HEK293 (cell line): ENCODE results near the gene SGF29.

Experiments used
- CTCF ChIA-PET: fragments of 350-600 bp; formaldehyde crosslinking; extraction: SDS; loops from one replicate; lab custom pipeline; 2021; ENCODE audit warnings: antibody characterized with exemption; lab: Yijun Ruan, JAX
- POLR2A ChIA-PET: fragments of 300-600 bp; formaldehyde crosslinking; extraction: SDS; loops from one replicate; lab custom pipeline; 2020; ENCODE audit warnings: antibody characterized with exemption, inconsistent platforms; lab: Yijun Ruan, JAX
- H3K27ac ChIP-seq: fragments of 200-500 bp; sonication (Bioruptor generic); 2 replicates; pipeline ENCODE4 v1.5.1; 2014; ENCODE audit warnings: low read depth, low read length, control low read depth, inconsistent platforms; ENCODE audit errors: extremely low read depth
- H3K36me3 ChIP-seq, 2 experiments: fragments of 200-500 bp in 1 of 2; sonication (Bioruptor generic) in 1 of 2; 1 replicate in 1 of 2; 2 replicates in 1 of 2; pipeline ENCODE4 v1.5.1; 2014 to 2017; ENCODE audit warnings: inconsistent platforms in 2 of 2, low read length in 2 of 2; ENCODE audit not compliant: control insufficient read depth in 2 of 2, insufficient read depth in 1 of 2
- H3K4me1 ChIP-seq: fragments of 200-500 bp; sonication (Bioruptor generic); 2 replicates; pipeline ENCODE4 v1.5.1; 2014; ENCODE audit warnings: mild to moderate bottlenecking, low read length, inconsistent platforms; ENCODE audit not compliant: control insufficient read depth, insufficient read depth
- H3K4me3 ChIP-seq: 2 replicates; pipeline ENCODE4 v1.5.1; 2011; ENCODE audit warnings: low read depth, mild to moderate bottlenecking, control low read depth, low read length, moderate library complexity
- H3K9me3 ChIP-seq: fragments of 200-500 bp; sonication (Bioruptor generic); 2 replicates; pipeline ENCODE4 v1.5.1; 2014; ENCODE audit warnings: low read depth, low read length, inconsistent platforms; ENCODE audit not compliant: control insufficient read depth, insufficient read depth
- ELK4 ChIP-seq: IDR thresholded peaks from 2 replicates; pipeline ENCODE4 v1.6.1; 2011; ENCODE audit warnings: mild to moderate bottlenecking, low read depth, low read length, borderline replicate concordance
- FEZF1 ChIP-seq: fragments of 450-650 bp; formaldehyde crosslinking; IDR thresholded peaks from 2 replicates; pipeline ENCODE4 v1.5.1; 2016; ENCODE audit warnings: missing biosample characterization, missing genetic modification characterization
- IKZF3 ChIP-seq: fragments of 450-650 bp; IDR thresholded peaks from 2 replicates; pipeline ENCODE4 v1.5.0; 2018; ENCODE audit warnings: missing biosample characterization, mild to moderate bottlenecking, missing genetic modification characterization, moderate library complexity
- PRDM6 ChIP-seq: fragments of 450-650 bp; formaldehyde crosslinking; IDR thresholded peaks from 2 replicates; pipeline ENCODE4 v1.5.1; 2017; ENCODE audit warnings: missing biosample characterization, missing genetic modification characterization
- SP3 ChIP-seq: fragments of 450-650 bp; formaldehyde crosslinking; IDR thresholded peaks from 2 replicates; pipeline ENCODE4 v1.5.1; 2016; ENCODE audit warnings: missing biosample characterization, missing genetic modification characterization
- TCF7L2 ChIP-seq: IDR thresholded peaks from 2 replicates; pipeline ENCODE4 v1.6.1; 2011; ENCODE audit warnings: low read depth, mild to moderate bottlenecking, inconsistent platforms, low read length, moderate library complexity, borderline replicate concordance
- YY1 ChIP-seq: fragments of 450-650 bp; formaldehyde crosslinking; IDR thresholded peaks from 2 replicates; pipeline ENCODE4 v1.5.1; 2018; ENCODE audit warnings: missing biosample characterization, missing genetic modification characterization
- ZBTB44 ChIP-seq: fragments of 450-650 bp; IDR thresholded peaks from 2 replicates; pipeline ENCODE4 v1.5.1; 2018; ENCODE audit warnings: missing biosample characterization, mild to moderate bottlenecking, missing genetic modification characterization
- ZBTB8A ChIP-seq: fragments of 450-650 bp; formaldehyde crosslinking; IDR thresholded peaks from 2 replicates; pipeline ENCODE4 v1.5.1; 2016; ENCODE audit warnings: missing biosample characterization, missing genetic modification characterization
- ZNF223 ChIP-seq: fragments of 450-650 bp; formaldehyde crosslinking; IDR thresholded peaks from 2 replicates; pipeline ENCODE4 v1.5.1; 2016; ENCODE audit warnings: missing biosample characterization, missing genetic modification characterization
- ZNF311 ChIP-seq: fragments of 450-650 bp; formaldehyde crosslinking; IDR thresholded peaks from 2 replicates; pipeline ENCODE4 v1.5.1; 2017; ENCODE audit warnings: missing biosample characterization, missing genetic modification characterization, borderline replicate concordance
- ZNF354C ChIP-seq: fragments of 450-650 bp; formaldehyde crosslinking; IDR thresholded peaks from 2 replicates; pipeline ENCODE4 v1.5.1; 2016; ENCODE audit warnings: missing biosample characterization, missing genetic modification characterization, low read depth, borderline replicate concordance
- ZNF555 ChIP-seq: fragments of 450-650 bp; formaldehyde crosslinking; conservative IDR thresholded peaks from 2 replicates; pipeline ENCODE4 v1.5.1; 2017; ENCODE audit warnings: missing biosample characterization, mild to moderate bottlenecking, missing genetic modification characterization, inconsistent platforms
- ZNF664 ChIP-seq: fragments of 450-650 bp; formaldehyde crosslinking; IDR thresholded peaks from 2 replicates; pipeline ENCODE4 v1.5.1; 2016; ENCODE audit warnings: missing biosample characterization, missing genetic modification characterization
- ZNF76 ChIP-seq: fragments of 450-650 bp; formaldehyde crosslinking; IDR thresholded peaks from 2 replicates; pipeline ENCODE4; 2016; ENCODE audit warnings: low read depth, missing biosample characterization, missing genetic modification characterization, borderline replicate concordance
- TF ChIP-seq, protein P1 (sequence below): fragments of 450-650 bp; IDR thresholded peaks from 2 replicates; pipeline ENCODE4 v1.5.1; 2018; ENCODE audit warnings: missing biosample characterization, missing genetic modification characterization
- TF ChIP-seq, protein P2 (sequence below): fragments of 450-650 bp; formaldehyde crosslinking; conservative IDR thresholded peaks from 2 replicates; pipeline ENCODE4 v1.5.1; 2016; ENCODE audit warnings: low read depth, missing biosample characterization, missing genetic modification characterization
- TF ChIP-seq, protein P3 (sequence below): sonication (generic); formaldehyde crosslinking; IDR thresholded peaks from 2 replicates; pipeline ENCODE4 v1.8.1; 2022; ENCODE audit warnings: mild to moderate bottlenecking, moderate library complexity, missing genetic modification reagents
- TF ChIP-seq, protein P4 (sequence below): fragments of 450-650 bp; formaldehyde crosslinking; IDR thresholded peaks from 2 replicates; pipeline ENCODE4; 2016; ENCODE audit warnings: missing biosample characterization, missing genetic modification characterization
- TF ChIP-seq, protein P5 (sequence below): fragments of 450-650 bp; formaldehyde crosslinking; IDR thresholded peaks from 2 replicates; pipeline ENCODE4 v1.5.1; 2016; ENCODE audit warnings: missing biosample characterization, missing genetic modification characterization
- TF ChIP-seq, protein P6 (sequence below): fragments of 450-650 bp; formaldehyde crosslinking; IDR thresholded peaks from 2 replicates; pipeline ENCODE4 v1.5.1; 2016; ENCODE audit warnings: missing biosample characterization, missing genetic modification characterization

SGF29 gene

GRCh38 chr16:28540346-28540745 is 13.4 kb upstream of the SGF29 start (continued):
- TF ChIP-seq, protein P1, sequence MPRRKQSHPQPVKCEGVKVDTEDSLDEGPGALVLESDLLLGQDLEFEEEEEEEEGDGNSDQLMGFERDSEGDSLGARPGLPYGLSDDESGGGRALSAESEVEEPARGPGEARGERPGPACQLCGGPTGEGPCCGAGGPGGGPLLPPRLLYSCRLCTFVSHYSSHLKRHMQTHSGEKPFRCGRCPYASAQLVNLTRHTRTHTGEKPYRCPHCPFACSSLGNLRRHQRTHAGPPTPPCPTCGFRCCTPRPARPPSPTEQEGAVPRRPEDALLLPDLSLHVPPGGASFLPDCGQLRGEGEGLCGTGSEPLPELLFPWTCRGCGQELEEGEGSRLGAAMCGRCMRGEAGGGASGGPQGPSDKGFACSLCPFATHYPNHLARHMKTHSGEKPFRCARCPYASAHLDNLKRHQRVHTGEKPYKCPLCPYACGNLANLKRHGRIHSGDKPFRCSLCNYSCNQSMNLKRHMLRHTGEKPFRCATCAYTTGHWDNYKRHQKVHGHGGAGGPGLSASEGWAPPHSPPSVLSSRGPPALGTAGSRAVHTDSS (tag by site-specific recombination), result no peak
- TF ChIP-seq SP3 (tag by site-specific recombination) (no peak), ELK4 (no peak), ZNF354C (tag by site-specific recombination) (no peak), ZNF76 (tag by site-specific recombination) (no peak)

DNA sequence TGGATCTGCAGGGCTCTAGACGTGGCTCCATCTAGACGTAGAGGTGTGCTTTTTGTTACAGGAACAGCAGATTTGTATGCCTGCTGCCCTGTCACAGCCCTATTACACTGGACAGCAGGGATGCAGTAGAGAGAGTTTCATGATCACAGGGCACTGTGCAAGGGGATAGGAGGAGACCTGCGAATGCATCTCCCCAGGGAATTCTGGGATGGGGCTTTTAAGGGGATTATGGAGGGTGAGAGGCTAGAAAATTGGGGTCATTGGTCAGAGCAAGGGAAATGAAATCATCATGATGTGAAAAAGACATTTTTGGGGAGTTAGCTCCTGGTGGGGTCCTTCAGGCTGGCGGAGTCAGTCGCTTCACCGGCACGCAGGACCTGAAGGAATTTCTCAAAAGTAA is 11.1 kb upstream of the SGF29 start:
- no peak overlapping the region for H3K4me3 ChIP-seq
- H3K27ac ChIP-seq, result no peak overlapping the region
- no peaks in the 10 kb centered on the region for H3K36me3 ChIP-seq
- H3K4me1 ChIP-seq, result no peaks in the 10 kb centered on the region
- H3K9me3 ChIP-seq, result no peaks in the 10 kb centered on the region
- POLR2A ChIA-PET, result no interaction called here
- CTCF ChIA-PET, result interaction anchor here (1.5 kb wide), 1 partner anchor 11 kb away, joined by 5 read pairs; the partner anchor contains the start of gene SGF29
- TF ChIP-seq YY1 (tag by site-specific recombination) (no peak), ZNF555 (tag by site-specific recombination) (no peak), ZNF223 (no peak), TCF7L2 (no peak), FEZF1 (no peak), IKZF3 (no peak), ZNF664 (tag by site-specific recombination) (no peak), ZBTB8A (tag by site-specific recombination) (no peak), PRDM6 (tag by site-specific recombination) (no peak), ZBTB44 (no peak), ZNF311 (no peak)
- TF ChIP-seq, protein P2, sequence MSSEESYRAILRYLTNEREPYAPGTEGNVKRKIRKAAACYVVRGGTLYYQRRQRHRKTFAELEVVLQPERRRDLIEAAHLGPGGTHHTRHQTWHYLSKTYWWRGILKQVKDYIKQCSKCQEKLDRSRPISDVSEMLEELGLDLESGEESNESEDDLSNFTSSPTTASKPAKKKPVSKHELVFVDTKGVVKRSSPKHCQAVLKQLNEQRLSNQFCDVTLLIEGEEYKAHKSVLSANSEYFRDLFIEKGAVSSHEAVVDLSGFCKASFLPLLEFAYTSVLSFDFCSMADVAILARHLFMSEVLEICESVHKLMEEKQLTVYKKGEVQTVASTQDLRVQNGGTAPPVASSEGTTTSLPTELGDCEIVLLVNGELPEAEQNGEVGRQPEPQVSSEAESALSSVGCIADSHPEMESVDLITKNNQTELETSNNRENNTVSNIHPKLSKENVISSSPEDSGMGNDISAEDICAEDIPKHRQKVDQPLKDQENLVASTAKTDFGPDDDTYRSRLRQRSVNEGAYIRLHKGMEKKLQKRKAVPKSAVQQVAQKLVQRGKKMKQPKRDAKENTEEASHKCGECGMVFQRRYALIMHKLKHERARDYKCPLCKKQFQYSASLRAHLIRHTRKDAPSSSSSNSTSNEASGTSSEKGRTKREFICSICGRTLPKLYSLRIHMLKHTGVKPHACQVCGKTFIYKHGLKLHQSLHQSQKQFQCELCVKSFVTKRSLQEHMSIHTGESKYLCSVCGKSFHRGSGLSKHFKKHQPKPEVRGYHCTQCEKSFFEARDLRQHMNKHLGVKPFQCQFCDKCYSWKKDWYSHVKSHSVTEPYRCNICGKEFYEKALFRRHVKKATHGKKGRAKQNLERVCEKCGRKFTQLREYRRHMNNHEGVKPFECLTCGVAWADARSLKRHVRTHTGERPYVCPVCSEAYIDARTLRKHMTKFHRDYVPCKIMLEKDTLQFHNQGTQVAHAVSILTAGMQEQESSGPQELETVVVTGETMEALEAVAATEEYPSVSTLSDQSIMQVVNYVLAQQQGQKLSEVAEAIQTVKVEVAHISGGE (tag by site-specific recombination), result no peak
- TF ChIP-seq, protein P3, sequence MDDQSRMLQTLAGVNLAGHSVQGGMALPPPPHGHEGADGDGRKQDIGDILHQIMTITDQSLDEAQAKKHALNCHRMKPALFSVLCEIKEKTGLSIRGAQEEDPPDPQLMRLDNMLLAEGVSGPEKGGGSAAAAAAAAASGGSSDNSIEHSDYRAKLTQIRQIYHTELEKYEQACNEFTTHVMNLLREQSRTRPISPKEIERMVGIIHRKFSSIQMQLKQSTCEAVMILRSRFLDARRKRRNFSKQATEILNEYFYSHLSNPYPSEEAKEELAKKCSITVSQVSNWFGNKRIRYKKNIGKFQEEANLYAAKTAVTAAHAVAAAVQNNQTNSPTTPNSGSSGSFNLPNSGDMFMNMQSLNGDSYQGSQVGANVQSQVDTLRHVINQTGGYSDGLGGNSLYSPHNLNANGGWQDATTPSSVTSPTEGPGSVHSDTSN (CRISPR knock-in tag), result no peak
- TF ChIP-seq, protein P4, sequence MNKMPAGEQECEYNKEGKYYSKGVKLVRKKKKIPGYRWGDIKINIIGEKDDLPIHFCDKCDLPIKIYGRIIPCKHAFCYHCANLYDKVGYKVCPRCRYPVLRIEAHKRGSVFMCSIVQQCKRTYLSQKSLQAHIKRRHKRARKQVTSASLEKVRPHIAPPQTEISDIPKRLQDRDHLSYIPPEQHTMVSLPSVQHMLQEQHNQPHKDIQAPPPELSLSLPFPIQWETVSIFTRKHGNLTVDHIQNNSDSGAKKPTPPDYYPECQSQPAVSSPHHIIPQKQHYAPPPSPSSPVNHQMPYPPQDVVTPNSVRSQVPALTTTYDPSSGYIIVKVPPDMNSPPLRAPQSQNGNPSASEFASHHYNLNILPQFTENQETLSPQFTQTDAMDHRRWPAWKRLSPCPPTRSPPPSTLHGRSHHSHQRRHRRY (tag by site-specific recombination), result no peak
- TF ChIP-seq, protein P5, sequence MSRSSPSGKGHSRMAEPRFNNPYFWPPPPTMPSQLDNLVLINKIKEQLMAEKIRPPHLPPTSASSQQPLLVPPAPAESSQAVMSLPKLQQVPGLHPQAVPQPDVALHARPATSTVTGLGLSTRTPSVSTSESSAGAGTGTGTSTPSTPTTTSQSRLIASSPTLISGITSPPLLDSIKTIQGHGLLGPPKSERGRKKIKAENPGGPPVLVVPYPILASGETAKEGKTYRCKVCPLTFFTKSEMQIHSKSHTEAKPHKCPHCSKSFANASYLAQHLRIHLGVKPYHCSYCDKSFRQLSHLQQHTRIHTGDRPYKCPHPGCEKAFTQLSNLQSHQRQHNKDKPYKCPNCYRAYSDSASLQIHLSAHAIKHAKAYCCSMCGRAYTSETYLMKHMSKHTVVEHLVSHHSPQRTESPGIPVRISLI, result no peak
- TF ChIP-seq, protein P6, sequence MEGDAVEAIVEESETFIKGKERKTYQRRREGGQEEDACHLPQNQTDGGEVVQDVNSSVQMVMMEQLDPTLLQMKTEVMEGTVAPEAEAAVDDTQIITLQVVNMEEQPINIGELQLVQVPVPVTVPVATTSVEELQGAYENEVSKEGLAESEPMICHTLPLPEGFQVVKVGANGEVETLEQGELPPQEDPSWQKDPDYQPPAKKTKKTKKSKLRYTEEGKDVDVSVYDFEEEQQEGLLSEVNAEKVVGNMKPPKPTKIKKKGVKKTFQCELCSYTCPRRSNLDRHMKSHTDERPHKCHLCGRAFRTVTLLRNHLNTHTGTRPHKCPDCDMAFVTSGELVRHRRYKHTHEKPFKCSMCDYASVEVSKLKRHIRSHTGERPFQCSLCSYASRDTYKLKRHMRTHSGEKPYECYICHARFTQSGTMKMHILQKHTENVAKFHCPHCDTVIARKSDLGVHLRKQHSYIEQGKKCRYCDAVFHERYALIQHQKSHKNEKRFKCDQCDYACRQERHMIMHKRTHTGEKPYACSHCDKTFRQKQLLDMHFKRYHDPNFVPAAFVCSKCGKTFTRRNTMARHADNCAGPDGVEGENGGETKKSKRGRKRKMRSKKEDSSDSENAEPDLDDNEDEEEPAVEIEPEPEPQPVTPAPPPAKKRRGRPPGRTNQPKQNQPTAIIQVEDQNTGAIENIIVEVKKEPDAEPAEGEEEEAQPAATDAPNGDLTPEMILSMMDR, result no peak
